ENCODE data around the gene ZNF679.
"Not testable (repeated sequence)": the region's sequence is repeated elsewhere in the genome, so short reads cannot be mapped to it uniquely, and the experiment has no call there.

The ZNF679 gene

DNA sequence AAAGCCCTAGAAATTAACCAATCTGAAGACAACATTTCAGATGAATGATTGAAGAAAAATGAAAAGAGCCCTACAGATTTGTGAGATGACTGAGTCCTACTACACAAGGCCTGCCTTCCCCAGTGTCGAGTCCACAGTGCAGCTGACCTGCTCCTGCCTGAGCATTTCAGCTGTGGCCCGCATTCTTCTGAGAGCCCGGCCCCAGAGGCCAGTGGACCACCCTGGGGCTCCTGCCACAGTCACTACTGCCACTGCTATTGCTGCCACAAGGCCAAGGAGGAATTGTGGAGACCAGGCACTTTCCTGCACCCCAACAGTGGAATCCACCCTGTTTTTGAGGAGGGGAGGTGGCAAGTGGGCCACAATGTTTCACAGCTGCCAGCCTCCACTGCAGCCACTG is 40.9 kb upstream of the ZNF679 start:
- TF ChIP-seq CTCF (IDR thresholded peaks at IDR 0.05; ENCODE audit: borderline replicate concordance, insufficient read depth, low read depth, low read length), result no peak

GRCh38 chr7:64192148-64192704 is 36.0 kb upstream of the ZNF679 start:
- TF ChIP-seq CTCF (IDR thresholded peaks at IDR 0.05; ENCODE audit: borderline replicate concordance, insufficient read depth, low read depth, low read length), result no peak
- H3K4me3 ChIP-seq (ENCODE audit: low read depth, low read length), result no peak overlapping the region

More for the DNA sequence above, 40.9 kb upstream of the ZNF679 start:
- no peak overlapping the region for H3K4me3 ChIP-seq (ENCODE audit: low read depth, low read length)

DNA sequence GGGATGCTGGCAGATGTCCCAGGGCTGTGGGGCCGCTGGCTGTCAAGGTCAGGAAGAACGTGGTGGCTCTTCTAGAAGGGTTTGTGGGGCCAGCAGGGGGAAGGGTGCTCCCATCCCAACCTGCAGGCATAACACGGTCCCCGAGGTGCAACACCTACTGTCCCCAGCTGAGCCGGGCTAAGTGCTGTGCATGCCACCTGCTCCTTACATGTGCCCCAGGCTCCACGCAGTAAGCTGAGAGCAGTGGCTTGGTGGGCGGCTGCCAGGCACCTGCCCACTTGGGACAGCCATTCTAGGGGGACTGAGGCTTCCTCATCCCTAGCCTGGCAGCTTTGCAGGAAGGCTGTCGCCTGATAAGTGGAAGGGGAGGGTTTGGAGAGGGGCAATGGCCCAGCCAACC is 35.5 kb upstream of the ZNF679 start:
- no peak overlapping the region for H3K4me3 ChIP-seq (ENCODE audit: low read depth, low read length)
- no peak for TF ChIP-seq CTCF (IDR thresholded peaks at IDR 0.05; ENCODE audit: borderline replicate concordance, insufficient read depth, low read depth, low read length)

DNA sequence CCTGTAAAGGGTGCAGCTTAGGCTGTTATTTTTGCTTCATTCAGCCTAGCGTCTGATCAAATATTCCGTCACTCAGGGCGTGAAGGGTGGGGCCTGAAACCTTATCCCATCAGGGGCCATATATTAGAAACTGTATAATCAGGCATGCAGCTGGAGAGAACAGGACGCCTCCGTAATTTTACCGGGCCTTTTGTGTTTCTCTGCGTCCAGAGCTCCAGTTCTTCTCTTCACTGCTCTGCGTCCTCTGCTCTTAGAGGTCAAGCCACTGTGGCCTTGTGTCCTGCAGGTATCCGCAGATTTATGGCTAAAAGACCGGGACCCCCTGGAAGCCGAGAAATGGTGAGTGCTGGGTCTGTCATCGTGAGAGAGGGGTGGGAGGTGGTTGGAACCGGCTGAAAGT is 21.4 kb upstream of the ZNF679 start, which contains the start of gene ZNF735:
Gene ZNF735 (plus strand): TSS at position 301 of the 400 bp plus-strand sequence. CDS start 0 bp downstream, at position 301.
- H3K4me3 ChIP-seq (ENCODE audit: low read depth, low read length), result no peak within 1 kb of the TSS
- TF ChIP-seq CTCF (IDR thresholded peaks at IDR 0.05; ENCODE audit: borderline replicate concordance, insufficient read depth, low read depth, low read length), result no peak

GRCh38 chr7:64219710-64220298 is 8.5 kb upstream of the ZNF679 start:
- not testable (repeated sequence) for H3K4me3 ChIP-seq (ENCODE audit: low read depth, low read length)

GRCh38 chr7:64223366-64223765 is 4.9 kb upstream of the ZNF679 start:
- no peak overlapping the region for H3K4me3 ChIP-seq (ENCODE audit: low read depth, low read length)
- no peak for TF ChIP-seq CTCF (IDR thresholded peaks at IDR 0.05; ENCODE audit: borderline replicate concordance, insufficient read depth, low read depth, low read length)

DNA sequence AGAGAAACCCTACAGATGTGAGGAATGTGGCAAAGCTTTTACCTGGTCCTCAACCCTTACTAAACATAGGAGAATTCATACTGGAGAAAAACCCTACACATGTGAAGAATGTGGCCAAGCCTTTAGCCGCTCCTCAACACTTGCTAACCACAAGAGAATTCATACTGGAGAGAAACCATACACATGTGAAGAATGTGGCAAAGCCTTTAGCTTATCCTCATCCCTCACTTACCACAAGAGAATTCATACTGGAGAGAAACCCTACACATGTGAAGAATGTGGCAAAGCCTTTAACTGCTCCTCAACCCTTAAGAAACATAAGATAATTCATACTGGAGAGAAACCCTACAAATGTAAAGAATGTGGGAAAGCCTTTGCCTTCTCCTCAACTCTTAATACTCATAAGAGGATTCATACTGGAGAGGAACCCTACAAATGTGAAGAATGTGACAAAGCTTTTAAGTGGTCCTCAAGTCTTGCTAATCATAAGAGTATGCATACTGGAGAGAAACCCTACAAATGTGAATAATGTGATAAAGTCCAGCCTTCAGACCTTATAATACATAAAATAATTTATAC is 38.2 kb downstream of the ZNF679 start:
- no peak overlapping the region for H3K4me3 ChIP-seq (ENCODE audit: low read depth, low read length)
- TF ChIP-seq CTCF (IDR thresholded peaks at IDR 0.05; ENCODE audit: borderline replicate concordance, insufficient read depth, low read depth, low read length), result no peak
